GM20000 (cell line): ENCODE measurements around the gene PPM1D.

Experiments
- DNase-seq: peaks from one replicate; pipeline ENCODE4 v3.0.0; 2012; ENCODE audit warnings: low spot score
- TF ChIP-seq, protein P1 (sequence below): IDR thresholded peaks from 2 replicates; pipeline ENCODE4 v1.5.1; 2012; ENCODE audit warnings: mild to moderate bottlenecking, control low read depth; ENCODE audit errors: extremely low read depth, missing control alignments

The PPM1D gene

DNA sequence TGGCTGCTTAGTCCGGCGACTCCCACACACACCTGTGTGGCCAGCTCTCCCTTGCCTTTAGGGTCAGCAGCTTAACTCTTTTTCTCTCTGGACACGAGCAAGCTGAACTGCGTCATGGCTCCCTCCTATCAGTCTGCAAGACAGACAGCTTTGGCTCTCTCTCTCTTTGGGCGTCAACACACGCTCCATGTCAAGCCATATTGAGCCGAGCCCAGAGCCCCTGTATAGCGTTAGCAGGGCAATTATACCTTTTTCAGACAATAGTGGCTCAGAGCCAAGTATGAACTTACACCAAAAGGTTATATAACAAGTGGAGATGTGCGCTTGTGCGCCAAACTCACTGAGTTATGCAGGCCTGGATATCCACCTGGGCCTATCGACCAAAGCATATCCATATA, 39.1 kb upstream of the PPM1D start:
- TF ChIP-seq, protein P1, sequence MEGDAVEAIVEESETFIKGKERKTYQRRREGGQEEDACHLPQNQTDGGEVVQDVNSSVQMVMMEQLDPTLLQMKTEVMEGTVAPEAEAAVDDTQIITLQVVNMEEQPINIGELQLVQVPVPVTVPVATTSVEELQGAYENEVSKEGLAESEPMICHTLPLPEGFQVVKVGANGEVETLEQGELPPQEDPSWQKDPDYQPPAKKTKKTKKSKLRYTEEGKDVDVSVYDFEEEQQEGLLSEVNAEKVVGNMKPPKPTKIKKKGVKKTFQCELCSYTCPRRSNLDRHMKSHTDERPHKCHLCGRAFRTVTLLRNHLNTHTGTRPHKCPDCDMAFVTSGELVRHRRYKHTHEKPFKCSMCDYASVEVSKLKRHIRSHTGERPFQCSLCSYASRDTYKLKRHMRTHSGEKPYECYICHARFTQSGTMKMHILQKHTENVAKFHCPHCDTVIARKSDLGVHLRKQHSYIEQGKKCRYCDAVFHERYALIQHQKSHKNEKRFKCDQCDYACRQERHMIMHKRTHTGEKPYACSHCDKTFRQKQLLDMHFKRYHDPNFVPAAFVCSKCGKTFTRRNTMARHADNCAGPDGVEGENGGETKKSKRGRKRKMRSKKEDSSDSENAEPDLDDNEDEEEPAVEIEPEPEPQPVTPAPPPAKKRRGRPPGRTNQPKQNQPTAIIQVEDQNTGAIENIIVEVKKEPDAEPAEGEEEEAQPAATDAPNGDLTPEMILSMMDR: no peak
- no peak for DNase-seq

- TF ChIP-seq, protein P1: no peak
- DNase-seq: no peak
These were observed 37.6 kb upstream of the PPM1D start for GRCh38 chr17:60562421-60562820.

DNA sequence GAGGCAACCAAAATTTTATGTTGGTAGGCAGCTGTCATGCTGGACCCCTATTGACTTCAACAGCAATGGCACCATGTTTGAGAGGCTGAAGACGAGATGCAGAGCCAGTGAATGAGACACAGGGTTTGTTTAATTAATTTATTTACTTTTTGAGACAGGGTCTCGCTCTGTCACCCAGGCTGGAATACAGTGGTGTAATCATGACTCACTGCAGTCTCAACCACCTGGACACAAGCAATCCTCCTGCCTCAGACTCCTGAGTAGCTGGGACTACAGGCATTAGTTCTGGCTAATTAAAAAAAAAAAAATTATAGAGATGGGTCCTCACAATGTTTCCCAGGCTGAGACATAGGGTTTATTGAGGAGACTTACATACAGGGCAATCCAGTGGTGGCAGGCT, 36.2 kb upstream of the PPM1D start:
- TF ChIP-seq, protein P1: no peak
- no peak for DNase-seq

DNA sequence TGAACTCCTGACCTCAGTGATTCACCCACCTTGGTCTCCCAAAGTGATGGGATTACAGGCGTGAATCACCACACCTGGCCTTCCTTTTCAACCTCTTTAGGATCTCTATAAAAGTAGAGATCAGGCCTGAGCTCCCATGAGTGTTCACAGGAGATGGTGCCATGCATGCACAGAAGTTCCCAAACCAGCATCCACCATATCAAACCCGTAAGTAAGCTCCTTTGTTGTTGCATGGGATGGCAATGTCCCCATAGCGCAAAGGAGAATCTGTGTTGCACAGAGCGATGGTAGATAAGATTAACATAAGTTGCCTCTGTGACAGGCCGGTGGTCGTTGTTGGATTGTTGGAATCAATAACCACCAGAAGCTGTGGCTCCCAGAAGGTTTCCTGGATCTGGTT, 34.8 kb upstream of the PPM1D start:
- DNase-seq: no peak
- TF ChIP-seq, protein P1: no peak

- TF ChIP-seq, protein P1: no peak
- no peak for DNase-seq
These were observed 26.5 kb upstream of the PPM1D start for GRCh38 chr17:60573236-60574051.

- TF ChIP-seq, protein P1: no peak
- peak; percentile 34 for DNase-seq
These were observed 22.7 kb upstream of the PPM1D start for GRCh38 chr17:60577147-60577915.

GRCh38 chr17:60579090-60579489, 20.9 kb upstream of the PPM1D start:
- no peak for DNase-seq
- TF ChIP-seq, protein P1: no peak
